Measurements from ENCODE around the gene LTB4R2.

GRCh38 chr14:24285351-24285750 is 24.6 kb upstream of the LTB4R2 start:
- TF ChIP-seq CTCF (IDR thresholded peaks at IDR 0.05), result no peak
- TF ChIP-seq POLR2A (IDR thresholded peaks at IDR 0.05), result no peak
- no peak for TF ChIP-seq POLR2AphosphoS5 (IDR thresholded peaks at IDR 0.05)

Data from suprapubic skin (tissue), 4 donors.